ENCODE data around the gene KCNQ4. TPM values are rescaled to one million over a fixed set of nuclear protein-coding genes. Genes with fewer than 3 reads are reported as not detected.

Gene KCNQ4
- total and polyA plus RNA-seq, 2 donors (not counting 3 experiments of a cell fraction or from before 2014, with no cell fraction given): 0.06 to 0.07 TPM

DNA sequence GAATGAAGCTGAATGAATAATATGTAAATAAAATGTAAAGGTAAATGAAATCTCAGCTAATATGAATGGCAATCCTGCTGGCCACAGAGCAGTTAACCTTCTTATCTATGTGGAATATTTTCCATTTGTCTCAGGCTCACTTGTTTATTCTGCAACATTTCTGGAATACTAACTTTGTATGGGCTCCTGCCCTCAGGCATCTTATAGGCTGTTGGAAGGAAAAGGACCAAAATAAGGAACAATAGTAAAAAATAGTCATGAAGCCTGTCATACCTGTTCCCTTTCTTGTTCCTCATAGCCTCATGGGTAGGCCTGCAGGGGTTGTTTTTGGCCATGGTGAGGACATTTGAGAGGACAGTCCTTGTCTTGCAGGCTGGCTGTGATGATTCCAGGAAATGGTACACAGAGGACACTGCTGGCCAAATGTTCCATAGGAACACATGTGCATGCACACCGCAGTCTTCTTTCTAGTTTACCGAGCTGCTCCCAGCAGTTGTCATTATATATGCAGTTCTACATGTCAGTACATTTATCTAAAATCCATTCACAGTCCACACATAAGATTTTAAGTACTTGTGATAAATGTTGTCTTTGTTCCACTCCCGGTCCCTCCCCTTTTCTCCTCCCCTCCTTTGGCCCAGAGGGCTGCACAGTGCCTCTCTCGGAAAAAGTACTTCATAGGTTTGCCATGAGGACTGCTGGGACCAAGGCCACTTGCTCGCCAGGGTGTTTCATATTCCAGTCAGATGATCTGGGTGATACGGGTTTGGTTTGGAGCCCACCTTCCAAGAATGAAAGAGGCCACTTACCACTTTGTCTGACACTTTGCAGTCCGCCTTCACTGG lies 15.2 kb upstream of the KCNQ4 start:
- H4K20me1 ChIP-seq (replicated peaks; ENCODE audit: control insufficient read depth, extremely low read depth, insufficient read depth, low read length): no peaks in the 10 kb centered on the region
- H3K4me3 ChIP-seq (replicated peaks in 1 of 3; ENCODE audit: insufficient read depth in 1 of 3, low read depth in 1 of 3, low read length in 3 of 3): no peak overlapping the region
- H3K9me3 ChIP-seq (replicated peaks; ENCODE audit: control insufficient read depth, insufficient read depth, low read length): no peaks in the 10 kb centered on the region
- FAIRE-seq (no peak), DNase-seq (ENCODE audit: low read depth, low spot score) (no peak)
- no peak overlapping the region for H3K9ac ChIP-seq (replicated peaks; ENCODE audit: extremely low read depth, insufficient read depth, low read length)
- no peaks in the 10 kb centered on the region for H3K4me1 ChIP-seq (ENCODE audit: control insufficient read depth, extremely low read depth, insufficient read depth, low read length)
- POLR2A ChIA-PET: no interaction called here
- CTCF ChIA-PET: interaction anchor here (1.0 kb wide), 1 partner anchor 67 kb away, joined by 3 read pairs; no protein-coding TSS in a partner anchor
- no peaks in the 10 kb centered on the region for H3K9me1 ChIP-seq (replicated peaks; ENCODE audit: control insufficient read depth, extremely low read depth, insufficient read depth, low read length)
- peaks cover 6 to 22% of the 10 kb centered on the region in 2 experiments for H3K36me3 ChIP-seq (ENCODE audit: control insufficient read depth in 2 of 2, extremely low read depth in 1 of 2, insufficient read depth in 2 of 2, low read length in 2 of 2)
- intact Hi-C loops (cut with micrococcal nuclease) (no loop called here), dilution Hi-C loops (cut with MboI; ENCODE audit: extremely low pct_ligation_motif_present, low sequenced_read_pairs) (no loop called here)
- H3K27me3 ChIP-seq (ENCODE audit: control insufficient read depth in 2 of 2, insufficient read depth in 2 of 2, low read length in 2 of 2): no peaks in the 10 kb centered on the region
- no peak overlapping the region for H2AFZ ChIP-seq (ENCODE audit: low read depth, low read length)
- no peaks in the 10 kb centered on the region for H3K79me2 ChIP-seq (ENCODE audit: control insufficient read depth, insufficient read depth, low read length)
- no peak overlapping the region for H3K27ac ChIP-seq (ENCODE audit: insufficient read depth, low read depth, low read length)
- no peak overlapping the region for H3K4me2 ChIP-seq (ENCODE audit: insufficient read depth, low read length)
- no TSS peak for BruUV-seq (replicated peaks)
- TF ChIP-seq, protein P1, sequence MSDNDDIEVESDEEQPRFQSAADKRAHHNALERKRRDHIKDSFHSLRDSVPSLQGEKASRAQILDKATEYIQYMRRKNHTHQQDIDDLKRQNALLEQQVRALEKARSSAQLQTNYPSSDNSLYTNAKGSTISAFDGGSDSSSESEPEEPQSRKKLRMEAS (IDR thresholded peaks at IDR 0.05; ENCODE audit: insufficient read depth, insufficient read length): no peak
- TF ChIP-seq FOS (IDR thresholded peaks at IDR 0.05; ENCODE audit: borderline replicate concordance, insufficient read depth, low read length) (no peak), POLR2A (IDR thresholded peaks at IDR 0.05; ENCODE audit: low read depth, low read length) (no peak), JUN (IDR thresholded peaks at IDR 0.05; ENCODE audit: borderline replicate concordance, insufficient read depth, insufficient read length, low read depth) (no peak), EZH2 (IDR thresholded peaks at IDR 0.05; ENCODE audit: borderline replicate concordance, low read depth, low read length, severe bottlenecking) (no peak), POLR2AphosphoS5 (IDR thresholded peaks at IDR 0.05; ENCODE audit: insufficient read depth, low read depth, low read length) (no peak), MYC (IDR thresholded peaks at IDR 0.05; ENCODE audit: low read depth, low read length) (no peak), GATA2 (IDR thresholded peaks at IDR 0.05; ENCODE audit: insufficient read depth, insufficient read length, low read depth, low read length) (no peak)
- TF ChIP-seq, protein P2, sequence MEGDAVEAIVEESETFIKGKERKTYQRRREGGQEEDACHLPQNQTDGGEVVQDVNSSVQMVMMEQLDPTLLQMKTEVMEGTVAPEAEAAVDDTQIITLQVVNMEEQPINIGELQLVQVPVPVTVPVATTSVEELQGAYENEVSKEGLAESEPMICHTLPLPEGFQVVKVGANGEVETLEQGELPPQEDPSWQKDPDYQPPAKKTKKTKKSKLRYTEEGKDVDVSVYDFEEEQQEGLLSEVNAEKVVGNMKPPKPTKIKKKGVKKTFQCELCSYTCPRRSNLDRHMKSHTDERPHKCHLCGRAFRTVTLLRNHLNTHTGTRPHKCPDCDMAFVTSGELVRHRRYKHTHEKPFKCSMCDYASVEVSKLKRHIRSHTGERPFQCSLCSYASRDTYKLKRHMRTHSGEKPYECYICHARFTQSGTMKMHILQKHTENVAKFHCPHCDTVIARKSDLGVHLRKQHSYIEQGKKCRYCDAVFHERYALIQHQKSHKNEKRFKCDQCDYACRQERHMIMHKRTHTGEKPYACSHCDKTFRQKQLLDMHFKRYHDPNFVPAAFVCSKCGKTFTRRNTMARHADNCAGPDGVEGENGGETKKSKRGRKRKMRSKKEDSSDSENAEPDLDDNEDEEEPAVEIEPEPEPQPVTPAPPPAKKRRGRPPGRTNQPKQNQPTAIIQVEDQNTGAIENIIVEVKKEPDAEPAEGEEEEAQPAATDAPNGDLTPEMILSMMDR (IDR thresholded peaks at IDR 0.05; ENCODE audit: extremely low read depth in 1 of 2, insufficient read depth in 1 of 2, low read depth in 1 of 2, low read length in 2 of 2): no peak
